H9 (cell line): ENCODE results near the gene PARM1. TPM values are rescaled to one million over a fixed set of nuclear protein-coding genes. Genes with fewer than 3 reads are reported as not detected.

ENCODE experiments used
- DNase-seq: peaks from one replicate; pipeline ENCODE4 v3.0.0-alpha.2; 2017
- H2AFZ ChIP-seq: one replicate; pipeline ENCODE4 v1.6.1; 2013; ENCODE audit warnings: mild to moderate bottlenecking, low read length, control low read depth, moderate library complexity
- H2AK5ac ChIP-seq: 2 replicates; pipeline ENCODE4 v1.6.1; 2013; ENCODE audit warnings: low read length, control low read depth, mixed read lengths; ENCODE audit not compliant: insufficient read length
- H2BK120ac ChIP-seq: one replicate; pipeline ENCODE4 v1.6.1; 2013; ENCODE audit warnings: low read depth, mild to moderate bottlenecking, low read length, control low read depth, inconsistent platforms; ENCODE audit not compliant: poor library complexity, severe bottlenecking
- H2BK12ac ChIP-seq: 2 replicates; pipeline ENCODE4 v1.6.1; 2013; ENCODE audit warnings: low read length, control low read depth, mixed read lengths, low read depth; ENCODE audit not compliant: insufficient read length
- H2BK15ac ChIP-seq: 2 replicates; pipeline ENCODE4 v1.6.1; 2013; ENCODE audit warnings: low read depth, low read length, control low read depth
- H2BK20ac ChIP-seq: one replicate; pipeline ENCODE4 v1.6.1; 2013; ENCODE audit warnings: low read depth, mild to moderate bottlenecking, low read length, control low read depth, inconsistent platforms; ENCODE audit not compliant: poor library complexity, severe bottlenecking
- H2BK5ac ChIP-seq: 2 replicates; pipeline ENCODE4 v1.6.1; 2013; ENCODE audit warnings: low read length, control low read depth, mixed read lengths; ENCODE audit not compliant: insufficient read length
- H3K14ac ChIP-seq: 2 replicates; pipeline ENCODE4 v1.6.1; 2013; ENCODE audit warnings: low read length, control low read depth; ENCODE audit not compliant: insufficient read depth
- H3K18ac ChIP-seq: 2 replicates; pipeline ENCODE4 v1.6.1; 2013; ENCODE audit warnings: low read depth, mild to moderate bottlenecking, mixed read lengths, low read length, control low read depth; ENCODE audit not compliant: insufficient read length
- H3K23ac ChIP-seq: 2 replicates; pipeline ENCODE4 v1.6.1; 2013; ENCODE audit warnings: low read length, control low read depth, mixed read lengths, low read depth; ENCODE audit not compliant: insufficient read length
- H3K23me2 ChIP-seq: 2 replicates; pipeline ENCODE4 v1.6.1; 2013; ENCODE audit warnings: low read depth, mild to moderate bottlenecking, mixed read lengths, low read length, control low read depth; ENCODE audit not compliant: insufficient read length, poor library complexity, severe bottlenecking
- H3K27ac ChIP-seq: 2 replicates; pipeline ENCODE4 v1.5.1; 2013; ENCODE audit warnings: low read length, control low read depth, mixed read lengths, low read depth; ENCODE audit not compliant: insufficient read length
- H3K27me3 ChIP-seq: 2 replicates; pipeline ENCODE4 v1.6.1; 2013; ENCODE audit warnings: low read length, control low read depth, inconsistent platforms; ENCODE audit not compliant: insufficient read depth
- H3K4ac ChIP-seq: 2 replicates; pipeline ENCODE4 v1.6.1; 2013; ENCODE audit warnings: low read depth, mild to moderate bottlenecking, control low read depth, inconsistent platforms, low read length, moderate library complexity
- H3K4me1 ChIP-seq: 2 replicates; pipeline ENCODE4 v1.6.1; 2013; ENCODE audit warnings: low read length, control low read depth, inconsistent platforms; ENCODE audit not compliant: insufficient read depth
- H3K4me2 ChIP-seq: 2 replicates; pipeline ENCODE4 v1.6.1; 2013; ENCODE audit warnings: low read length, control low read depth, mixed read lengths; ENCODE audit not compliant: insufficient read length, insufficient read depth
- H3K56ac ChIP-seq: 2 replicates; pipeline ENCODE4 v1.6.1; 2013; ENCODE audit warnings: low read depth, mild to moderate bottlenecking, mixed read lengths, low read length, control low read depth; ENCODE audit not compliant: insufficient read length
- H3K79me1 ChIP-seq: 2 replicates; pipeline ENCODE4 v1.6.1; 2013; ENCODE audit warnings: low read depth, mild to moderate bottlenecking, moderate library complexity, low read length, control low read depth, inconsistent platforms; ENCODE audit not compliant: insufficient read depth, poor library complexity, severe bottlenecking
- H3K79me2 ChIP-seq: 2 replicates; pipeline ENCODE4 v1.6.1; 2013; ENCODE audit warnings: low read length, control low read depth, inconsistent platforms; ENCODE audit not compliant: insufficient read depth
- H3K9ac ChIP-seq: 2 replicates; pipeline ENCODE4 v1.6.1; 2013; ENCODE audit warnings: low read length, control low read depth, mixed read lengths; ENCODE audit not compliant: insufficient read length; ENCODE audit errors: extremely low read depth
- H3K9me3 ChIP-seq: one replicate; pipeline ENCODE4 v1.6.1; 2013; ENCODE audit warnings: low read depth, low read length, inconsistent platforms; ENCODE audit not compliant: control insufficient read depth
- H3T11ph ChIP-seq: one replicate; pipeline ENCODE4 v1.6.1; 2013; ENCODE audit warnings: mild to moderate bottlenecking, low read length, control low read depth, inconsistent platforms
- H4K20me1 ChIP-seq: one replicate; pipeline ENCODE4 v1.6.1; 2013; ENCODE audit not compliant: control insufficient read depth, insufficient read length, insufficient read depth
- H4K5ac ChIP-seq: 2 replicates; pipeline ENCODE4 v1.6.1; 2013; ENCODE audit warnings: low read depth, mild to moderate bottlenecking, mixed read lengths, low read length, control low read depth; ENCODE audit not compliant: insufficient read length
- H4K8ac ChIP-seq: replicated peaks from 2 replicates; pipeline ENCODE4 v1.6.1; 2013; ENCODE audit warnings: low read length, control low read depth, mixed read lengths, low read depth; ENCODE audit not compliant: insufficient read length
- H4K91ac ChIP-seq: 2 replicates; pipeline ENCODE4 v1.6.1; 2013; ENCODE audit warnings: low read depth, mild to moderate bottlenecking, moderate library complexity, mixed read lengths, low read length, control low read depth; ENCODE audit not compliant: insufficient read length
- H3K27ac Mint-ChIP-seq, 3 experiments: 2 replicates in 2 of 3; 3 replicates in 1 of 3; pipeline ENCODE4 v1.8.0; 2020 to 2021; ENCODE audit warnings: mixed read lengths in 3 of 3, mild to moderate bottlenecking in 1 of 3, moderate library complexity in 1 of 3
- H3K27me3 Mint-ChIP-seq: 2 replicates; pipeline ENCODE4 v1.8.0; 2021; ENCODE audit warnings: low read depth, mild to moderate bottlenecking, moderate library complexity, mixed read lengths
- H3K36me3 Mint-ChIP-seq, 3 experiments: 2 replicates in 2 of 3; 3 replicates in 1 of 3; pipeline ENCODE4 v1.8.0; 2020 to 2021; ENCODE audit warnings: low read depth in 3 of 3, mixed read lengths in 3 of 3; ENCODE audit not compliant: insufficient read depth in 1 of 3
- H3K4me1 Mint-ChIP-seq, 2 experiments: 2 replicates each; pipeline ENCODE4 v1.8.0; 2020; ENCODE audit warnings: mixed read lengths in 2 of 2
- H3K4me3 Mint-ChIP-seq, 2 experiments: 2 replicates in 1 of 2; 3 replicates in 1 of 2; pipeline ENCODE4 v1.8.0; 2020 to 2021; ENCODE audit warnings: mild to moderate bottlenecking in 2 of 2, mixed read lengths in 2 of 2, moderate library complexity in 1 of 2
- H3K9me3 Mint-ChIP-seq, 2 experiments: 2 replicates in 1 of 2; 3 replicates in 1 of 2; pipeline ENCODE4 v1.8.0; 2020; ENCODE audit warnings: mild to moderate bottlenecking in 2 of 2, mixed read lengths in 2 of 2, moderate library complexity in 1 of 2
- WGBS: extraction: QIAGEN DNeasy Blood & Tissue Kit; methylation state at CpG from one replicate; pipeline ENCODE4 v1.1.7; 2013; ENCODE audit warnings: missing lambda C conversion rate, low lambda C conversion rate, mixed read lengths; ENCODE audit not compliant: insufficient read length; ENCODE audit errors: extremely low coverage; 5-methylcytosine and 5-hydroxymethylcytosine counted together
- total RNA-seq: library from RNA; stranded (reverse); gene quantifications from 2 replicates; pipeline ENCODE4 v1.2.1, GENCODE V29; 2021
- TF ChIP-seq, protein P1 (sequence below): fragments of 200-600 bp; sonication (generic); conservative IDR thresholded peaks from 3 replicates; pipeline ENCODE4 v1.8.0; 2021; ENCODE audit warnings: antibody characterized with exemption, mild to moderate bottlenecking

The PARM1 gene
- total RNA-seq, 1 experiment from 2014 or later: 2.0 TPM

DNA sequence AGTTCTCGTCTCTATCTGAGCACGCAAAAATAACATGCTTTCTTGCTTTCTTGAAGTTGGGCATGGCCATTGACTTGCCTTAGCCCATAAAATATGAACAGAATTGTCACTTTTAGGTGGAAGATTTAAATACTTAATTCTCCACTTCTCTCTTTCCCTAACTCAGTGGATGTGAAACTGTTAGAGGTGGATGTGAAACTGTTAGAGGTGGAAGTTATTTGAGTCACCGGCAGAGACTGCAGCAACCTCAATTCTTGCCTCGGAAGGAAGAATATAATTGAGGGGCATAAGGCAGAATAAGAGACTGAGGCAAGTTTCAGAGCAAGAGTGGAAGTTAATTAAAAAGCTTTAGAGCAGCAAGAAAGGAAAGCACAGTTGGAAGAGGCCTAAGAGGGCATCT, 2.8 kb upstream of the PARM1 start:
- no peak overlapping the region for H3K56ac ChIP-seq
- H2AK5ac ChIP-seq: no peak overlapping the region
- DNase-seq: no peak
- no peak overlapping the region for H3K27ac Mint-ChIP-seq
- no peak overlapping the region for H3T11ph ChIP-seq
- peaks cover 22% of the 10 kb centered on the region for H3K27me3 Mint-ChIP-seq
- H3K4me3 Mint-ChIP-seq: no peak overlapping the region
- TF ChIP-seq, protein P1, sequence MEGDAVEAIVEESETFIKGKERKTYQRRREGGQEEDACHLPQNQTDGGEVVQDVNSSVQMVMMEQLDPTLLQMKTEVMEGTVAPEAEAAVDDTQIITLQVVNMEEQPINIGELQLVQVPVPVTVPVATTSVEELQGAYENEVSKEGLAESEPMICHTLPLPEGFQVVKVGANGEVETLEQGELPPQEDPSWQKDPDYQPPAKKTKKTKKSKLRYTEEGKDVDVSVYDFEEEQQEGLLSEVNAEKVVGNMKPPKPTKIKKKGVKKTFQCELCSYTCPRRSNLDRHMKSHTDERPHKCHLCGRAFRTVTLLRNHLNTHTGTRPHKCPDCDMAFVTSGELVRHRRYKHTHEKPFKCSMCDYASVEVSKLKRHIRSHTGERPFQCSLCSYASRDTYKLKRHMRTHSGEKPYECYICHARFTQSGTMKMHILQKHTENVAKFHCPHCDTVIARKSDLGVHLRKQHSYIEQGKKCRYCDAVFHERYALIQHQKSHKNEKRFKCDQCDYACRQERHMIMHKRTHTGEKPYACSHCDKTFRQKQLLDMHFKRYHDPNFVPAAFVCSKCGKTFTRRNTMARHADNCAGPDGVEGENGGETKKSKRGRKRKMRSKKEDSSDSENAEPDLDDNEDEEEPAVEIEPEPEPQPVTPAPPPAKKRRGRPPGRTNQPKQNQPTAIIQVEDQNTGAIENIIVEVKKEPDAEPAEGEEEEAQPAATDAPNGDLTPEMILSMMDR: no peak
- H3K9me3 Mint-ChIP-seq: peaks cover 0 to 2% of the 10 kb centered on the region in 2 experiments; a peak in 2 of 5 replicates
- H3K79me2 ChIP-seq: no peaks in the 10 kb centered on the region
- no peak overlapping the region for H4K8ac ChIP-seq
- H3K14ac ChIP-seq: no peak overlapping the region
- H3K79me1 ChIP-seq: no peaks in the 10 kb centered on the region
- H3K23ac ChIP-seq: no peak overlapping the region
- no peaks in the 10 kb centered on the region for H3K9me3 ChIP-seq
- H3K23me2 ChIP-seq: peaks cover 14% of the 10 kb centered on the region
- no peak overlapping the region for H3K18ac ChIP-seq
- no peaks in the 10 kb centered on the region for H4K20me1 ChIP-seq
- peaks cover 18% of the 10 kb centered on the region; the same call in 1 of the 2 replicates for H3K27me3 ChIP-seq
- H2BK20ac ChIP-seq: no peak overlapping the region
- H3K36me3 Mint-ChIP-seq: peaks cover 0 to 2% (median 0%) of the 10 kb centered on the region in 3 experiments; a peak in 2 of 7 replicates
- no peak overlapping the region for H3K4ac ChIP-seq
- H2BK15ac ChIP-seq: no peak overlapping the region
- H2BK5ac ChIP-seq: no peak overlapping the region
- H2AFZ ChIP-seq: no peak overlapping the region
- no peak overlapping the region for H3K9ac ChIP-seq
- WGBS: no CpG with 5 or more reads among the region's 4 CpGs
- no peak overlapping the region for H3K4me2 ChIP-seq
- peaks cover 29 to 36% of the 10 kb centered on the region in 2 experiments for H3K4me1 Mint-ChIP-seq
- no peak overlapping the region for H2BK12ac ChIP-seq
- no peak overlapping the region for H4K91ac ChIP-seq
- no peak overlapping the region for H4K5ac ChIP-seq
- H3K27ac ChIP-seq: no peak overlapping the region
- no peak overlapping the region for H2BK120ac ChIP-seq
- peaks cover 5% of the 10 kb centered on the region; the same call in 1 of the 2 replicates for H3K4me1 ChIP-seq
